ENCODE results near the gene SPATA31C1.

Gene SPATA31C1

DNA sequence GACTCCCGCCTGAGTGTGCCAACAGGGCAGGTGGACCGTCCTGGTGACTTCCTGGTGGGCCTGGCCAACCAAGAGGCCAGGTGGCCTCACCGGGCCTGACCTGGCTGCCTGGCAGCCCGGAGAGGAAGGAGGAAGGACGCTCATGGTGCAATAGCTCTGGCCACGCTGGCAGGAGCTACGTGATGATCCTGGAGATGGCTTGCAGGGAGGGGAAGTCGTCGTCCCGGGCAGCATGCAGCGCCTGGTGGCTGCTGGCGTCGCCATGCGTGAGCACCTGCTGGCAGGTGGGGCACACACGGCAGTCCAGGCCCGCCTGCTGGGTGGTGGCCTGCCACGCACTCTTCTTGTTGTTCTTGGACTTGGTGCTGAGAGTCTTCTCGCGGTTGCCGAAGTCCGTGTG, 26.3 kb downstream of the SPATA31C1 start:
- no peak for DNase-seq

DNA sequence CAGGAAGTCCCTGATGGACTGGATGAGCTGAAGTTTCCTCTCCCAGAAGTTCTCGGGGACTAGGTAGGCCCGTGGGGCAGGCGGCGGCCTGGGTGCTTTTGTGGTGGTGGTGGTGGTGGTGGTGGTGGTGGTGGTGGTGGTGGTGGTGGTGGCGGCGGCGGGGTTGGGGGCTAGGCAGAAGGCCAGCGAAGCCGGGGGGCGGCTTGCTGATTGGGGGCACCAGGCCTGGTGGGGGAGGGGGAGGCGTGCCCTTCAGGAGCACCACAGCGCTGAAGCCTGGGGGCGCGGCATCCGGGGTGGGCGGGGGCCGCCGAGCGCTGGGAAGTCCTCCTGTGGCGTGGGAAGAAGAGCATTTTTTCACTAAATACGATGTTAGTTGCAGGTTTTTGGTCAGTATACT, 26.9 kb downstream of the SPATA31C1 start:
- no peak for DNase-seq

DNA sequence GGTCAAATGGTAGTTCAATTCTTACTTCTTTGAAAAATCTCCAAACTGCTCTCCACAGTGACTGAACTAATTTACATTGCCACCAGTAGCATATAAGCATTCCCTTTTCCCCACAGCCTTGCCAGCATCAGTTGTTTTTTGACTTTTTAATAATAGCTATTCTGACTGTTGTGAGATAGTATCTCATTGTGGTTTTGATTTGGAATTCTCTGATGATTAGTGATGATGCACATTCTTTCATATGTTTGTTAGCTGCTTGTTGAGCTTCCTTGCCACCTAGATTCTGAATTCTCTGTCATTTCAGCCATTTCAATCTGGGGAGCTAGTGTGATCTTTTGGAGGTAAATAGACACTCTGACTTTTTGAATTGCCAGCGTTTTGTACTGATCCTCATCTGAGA, 32.5 kb downstream of the SPATA31C1 start:
- no peak for DNase-seq

GRCh38 chr9:87950765-87951488, 33.2 kb downstream of the SPATA31C1 start:
- DNase-seq = no peak

- DNase-seq = no peak
These were observed 36.5 kb downstream of the SPATA31C1 start for GRCh38 chr9:87954230-87954629.

DNA sequence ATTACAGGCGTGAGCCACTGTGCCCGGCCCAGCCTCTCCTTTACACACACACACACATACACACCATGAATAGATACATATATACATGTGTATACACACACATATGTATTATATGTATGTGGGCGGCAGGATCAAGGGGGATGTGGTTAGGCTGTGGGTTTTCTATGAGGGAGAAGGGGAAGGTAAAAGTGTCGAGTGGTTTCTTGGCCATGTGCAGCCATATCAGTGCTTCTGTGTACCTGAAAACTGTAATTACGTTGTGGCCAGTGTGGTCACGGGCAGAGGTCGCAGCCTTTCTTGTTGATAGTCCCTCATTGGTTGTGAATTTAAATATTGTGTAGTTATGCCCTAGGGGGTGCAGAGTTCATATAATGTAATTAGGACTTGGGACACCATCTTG, 40.1 kb downstream of the SPATA31C1 start:
- DNase-seq = no peak

DNA sequence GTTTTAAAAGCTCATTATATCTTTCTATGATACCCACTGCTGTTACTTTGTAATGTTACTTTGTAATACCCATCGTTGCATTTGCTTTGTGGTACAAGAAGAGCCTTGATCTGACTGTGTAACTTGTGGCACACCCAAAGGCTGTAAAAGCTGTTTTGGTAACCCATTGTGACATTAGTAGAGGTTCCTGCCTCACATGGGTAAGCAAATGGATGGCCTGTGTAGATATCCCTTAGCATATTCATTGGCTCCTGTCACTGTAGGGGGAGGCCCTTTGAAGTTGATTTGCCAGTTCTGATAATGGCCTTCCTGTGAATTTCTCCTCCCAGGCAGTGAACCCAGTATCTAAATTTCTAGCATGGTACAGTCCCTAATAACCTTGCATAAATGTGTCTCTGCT, 40.8 kb downstream of the SPATA31C1 start:
- DNase-seq = no peak

GRCh38 chr9:87959916-87960581, 42.3 kb downstream of the SPATA31C1 start:
- no peak for DNase-seq

DNA sequence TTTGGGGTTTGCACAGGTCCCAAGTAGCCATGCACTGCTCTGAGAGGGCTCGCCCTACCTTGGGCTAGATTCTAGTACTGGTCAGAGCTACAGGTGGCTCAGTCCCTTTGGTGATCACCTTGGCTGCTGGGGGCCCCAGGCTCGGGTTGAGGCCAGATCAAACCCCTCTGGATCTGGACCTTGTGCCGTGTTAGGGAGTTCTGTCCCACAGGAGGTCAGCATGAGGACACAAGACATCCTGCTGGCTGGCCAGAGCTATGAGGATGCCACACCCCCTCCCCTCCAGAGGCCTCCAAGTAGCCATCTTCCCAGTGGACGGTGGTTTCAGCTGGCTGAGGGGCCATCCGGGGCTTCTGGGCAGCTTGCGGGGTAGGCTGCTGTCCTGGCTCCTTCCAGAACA, 46.0 kb downstream of the SPATA31C1 start:
- DNase-seq = no peak

- no peak for DNase-seq
These were observed 47.1 kb downstream of the SPATA31C1 start for GRCh38 chr9:87964826-87965225.

GRCh38 chr9:87968155-87968554, 50.4 kb downstream of the SPATA31C1 start:
- no peak for DNase-seq

DNA sequence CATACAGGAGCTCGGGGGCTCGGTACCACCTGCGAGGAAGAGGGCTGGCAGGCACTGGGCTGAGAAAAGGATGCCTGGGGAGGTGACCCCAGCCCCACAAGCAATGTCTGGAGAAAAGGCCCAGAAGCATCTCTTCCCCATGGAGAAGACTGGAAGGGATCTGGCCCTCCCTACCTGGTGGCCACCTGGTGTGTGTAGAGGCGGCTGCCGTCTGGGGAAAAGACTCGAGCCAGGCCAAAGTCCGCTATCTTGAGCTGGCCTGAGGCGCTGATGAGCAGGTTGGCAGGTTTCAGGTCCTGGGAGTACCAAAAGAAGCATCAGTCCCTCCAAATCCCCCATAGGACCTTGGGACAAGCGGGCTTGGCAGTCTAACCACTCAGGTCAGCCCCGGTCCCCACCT, 52.8 kb downstream of the SPATA31C1 start:
- DNase-seq = no peak

DNA sequence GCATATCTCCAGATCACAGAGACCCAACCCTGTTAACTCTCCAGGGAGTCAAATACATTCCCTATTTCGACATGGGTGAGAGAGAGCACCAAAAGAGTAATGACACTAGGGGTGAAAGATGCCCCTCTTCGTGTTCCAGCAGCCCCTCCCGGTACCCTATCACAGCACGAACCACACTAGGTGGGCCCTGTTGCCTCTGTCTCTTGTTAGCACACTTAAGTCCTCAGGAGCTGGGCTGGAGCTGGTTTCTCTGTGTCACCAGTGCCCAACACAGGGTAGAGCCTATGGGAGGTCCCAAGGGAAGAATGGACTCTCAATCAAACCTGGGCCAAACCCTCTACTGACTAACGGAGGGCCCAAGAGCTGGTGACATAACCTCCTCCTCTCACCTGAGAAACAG, 55.4 kb downstream of the SPATA31C1 start:
- DNase-seq = no peak
